ENCODE results near the gene HGFAC.

GRCh38 chr4:3423952-3424351, 17.8 kb upstream of the HGFAC start:
- TF ChIP-seq CTCF (IDR thresholded peaks at IDR 0.05) (no peak), POLR2A (IDR thresholded peaks at IDR 0.05) (no peak)

Measured in thyroid gland (tissue), 4 donors.